HG03095 (cell line): ENCODE data around the gene PAPPA2.

Source experiments
- ATAC-seq: cut with Tn5 transposase; IDR thresholded peaks from one replicate; pipeline ENCODE4 v1.9.1; 2021; ENCODE audit warnings: moderate library complexity; ENCODE audit not compliant: unreplicated experiment

PAPPA2 gene

GRCh38 chr1:176880955-176881595 is 418.1 kb downstream of the PAPPA2 start:
- ATAC-seq, result no peak

GRCh38 chr1:176884286-176884685 is 421.3 kb downstream of the PAPPA2 start:
- ATAC-seq, result no peak

GRCh38 chr1:176884911-176885310 is 421.9 kb downstream of the PAPPA2 start:
- ATAC-seq, result no peak

DNA sequence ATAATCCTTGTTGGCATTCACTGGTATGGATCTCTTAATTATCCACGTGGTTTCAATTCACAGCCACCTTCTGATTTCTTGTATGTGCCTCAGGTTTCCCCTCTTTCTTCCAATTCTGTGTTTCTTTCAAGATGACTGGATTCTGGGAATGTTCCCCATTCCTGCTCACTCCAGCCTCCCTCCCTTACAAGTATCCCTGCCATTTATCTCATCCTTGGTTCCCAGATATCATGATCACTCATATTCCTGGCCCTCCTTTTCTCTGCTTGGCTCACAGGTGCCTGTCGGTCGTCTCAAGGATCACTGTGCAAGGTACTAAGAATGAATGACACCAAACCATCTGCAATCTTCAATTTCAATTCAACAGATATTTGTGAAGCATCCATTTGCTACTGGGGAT is 422.4 kb downstream of the PAPPA2 start:
- no peak for ATAC-seq

DNA sequence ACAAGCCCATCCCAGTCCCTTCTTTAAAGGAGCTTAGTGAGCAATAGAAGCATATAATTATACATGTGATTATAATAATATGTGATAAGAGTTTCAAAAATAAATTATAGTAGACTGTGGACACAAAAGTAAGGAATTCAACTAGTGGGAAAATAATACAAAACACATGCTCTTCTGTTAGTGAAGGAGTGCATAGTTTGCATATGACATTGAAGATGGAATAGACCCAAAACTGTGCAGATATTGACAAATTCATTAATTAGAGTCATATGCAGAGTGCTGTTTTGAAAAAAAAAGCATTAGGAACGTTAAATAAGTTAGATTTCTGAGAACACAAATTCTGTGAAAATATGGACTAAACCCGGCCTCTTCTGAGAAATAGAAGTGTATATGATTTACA is 422.8 kb downstream of the PAPPA2 start:
- ATAC-seq, result no peak

GRCh38 chr1:176888471-176889032 is 425.6 kb downstream of the PAPPA2 start:
- no peak for ATAC-seq

GRCh38 chr1:176893625-176894352 is 430.8 kb downstream of the PAPPA2 start:
- no peak for ATAC-seq

GRCh38 chr1:176894450-176894849 is 431.5 kb downstream of the PAPPA2 start:
- no peak for ATAC-seq
